Activated naive CD8-positive, alpha-beta T cell treated with anti-CD3 and anti-CD28 coated beads, Interleukin-2, amount 10 ng/mL, durations not matched to agents 7 days and 5 days (primary cell): ENCODE results near the gene SLC38A7. TPM values are rescaled to one million over a fixed set of nuclear protein-coding genes. Genes with fewer than 3 reads are reported as not detected.

Experiments used
- total RNA-seq, 2 experiments: library from RNA; stranded (reverse); gene quantifications; one replicate each; pipeline ENCODE4 v1.2.3, GENCODE V29; 2021

SLC38A7 gene
- total RNA-seq, 2 experiments from 2014 or later: 10.8 to 11.8 TPM

Other genes with a start within 250 kb of the SLC38A7 start
- gene NDRG4, start 184.6 kb downstream of the SLC38A7 start, total RNA-seq: 1 to 10 TPM; 3.2 to 4.1 TPM
- gene SETD6, start 169.3 kb downstream of the SLC38A7 start, total RNA-seq: 10 to 100 TPM; 19.1 to 23.5 TPM
- 100 to 1,000 TPM; 242 to 249 TPM for gene CNOT1, start 54.9 kb downstream of the SLC38A7 start, total RNA-seq
- gene GOT2, start 49.5 kb upstream of the SLC38A7 start, total RNA-seq: 10 to 100 TPM; 62.7 to 68.5 TPM